BJ (cell line): ENCODE results near the gene GEMIN4. TPM values are rescaled to one million over a fixed set of nuclear protein-coding genes. Genes with fewer than 3 reads are reported as not detected.
A peak's percentile ranks its signal among the peaks of the same experiment; 100 is the strongest.
"Not testable (repeated sequence)": the region's sequence is repeated elsewhere in the genome, so short reads cannot be mapped to it uniquely, and the experiment has no call there.

Experiments used
- CTCF ChIA-PET: fragments of 350-600 bp; formaldehyde crosslinking; extraction: SDS; loops from one replicate; lab custom pipeline; 2021; ENCODE audit warnings: antibody characterized with exemption, inconsistent platforms; lab: Yijun Ruan, JAX
- POLR2A ChIA-PET: fragments of 300-600 bp; sonication (Branson Sonifier 250); formaldehyde crosslinking; extraction: SDS; loops from one replicate; lab custom pipeline; 2021; ENCODE audit warnings: antibody characterized with exemption; lab: Charles Lee
- DNase-seq: peaks from one replicate; pipeline ENCODE4 v3.0.0-alpha.2; 2011; ENCODE audit warnings: low read depth
- H3K27me3 ChIP-seq: 2 replicates; pipeline ENCODE4 v1.6.0; 2011; ENCODE audit warnings: low read length; ENCODE audit not compliant: control insufficient read depth, insufficient read depth
- H3K36me3 ChIP-seq: 2 replicates; pipeline ENCODE4 v1.5.1; 2011; ENCODE audit warnings: low read length; ENCODE audit not compliant: control insufficient read depth, insufficient read depth
- H3K4me3 ChIP-seq: 2 replicates; pipeline ENCODE4 v1.5.1; 2011; ENCODE audit warnings: low read depth, mild to moderate bottlenecking, control low read depth, low read length
- polyA plus RNA-seq: library from polyadenylated mRNA; depleted of rRNA; stranded (reverse); fragments of >200 nt; gene quantifications from 2 replicates; pipeline ENCODE4 v1.2.3, GENCODE V29; 2011
- TF ChIP-seq, protein P1 (sequence below): IDR thresholded peaks from 2 replicates; pipeline ENCODE4 v1.5.1; 2011; ENCODE audit warnings: low read depth, mild to moderate bottlenecking, control low read depth, inconsistent platforms, low read length, moderate library complexity; ENCODE audit not compliant: insufficient read depth

GEMIN4 gene
- polyA plus RNA-seq, 1 experiment = 15.7 TPM

- no peak for DNase-seq
- CTCF ChIA-PET = interaction anchor here (1.2 to 1.6 kb wide), 2 partner anchors 8 to 191 kb away, joined by 4 to 5 read pairs; partner anchors contain the start of gene NXN
- peaks cover 12% of the 10 kb centered on the region for H3K36me3 ChIP-seq
- POLR2A ChIA-PET = no interaction called here
- TF ChIP-seq, protein P1, sequence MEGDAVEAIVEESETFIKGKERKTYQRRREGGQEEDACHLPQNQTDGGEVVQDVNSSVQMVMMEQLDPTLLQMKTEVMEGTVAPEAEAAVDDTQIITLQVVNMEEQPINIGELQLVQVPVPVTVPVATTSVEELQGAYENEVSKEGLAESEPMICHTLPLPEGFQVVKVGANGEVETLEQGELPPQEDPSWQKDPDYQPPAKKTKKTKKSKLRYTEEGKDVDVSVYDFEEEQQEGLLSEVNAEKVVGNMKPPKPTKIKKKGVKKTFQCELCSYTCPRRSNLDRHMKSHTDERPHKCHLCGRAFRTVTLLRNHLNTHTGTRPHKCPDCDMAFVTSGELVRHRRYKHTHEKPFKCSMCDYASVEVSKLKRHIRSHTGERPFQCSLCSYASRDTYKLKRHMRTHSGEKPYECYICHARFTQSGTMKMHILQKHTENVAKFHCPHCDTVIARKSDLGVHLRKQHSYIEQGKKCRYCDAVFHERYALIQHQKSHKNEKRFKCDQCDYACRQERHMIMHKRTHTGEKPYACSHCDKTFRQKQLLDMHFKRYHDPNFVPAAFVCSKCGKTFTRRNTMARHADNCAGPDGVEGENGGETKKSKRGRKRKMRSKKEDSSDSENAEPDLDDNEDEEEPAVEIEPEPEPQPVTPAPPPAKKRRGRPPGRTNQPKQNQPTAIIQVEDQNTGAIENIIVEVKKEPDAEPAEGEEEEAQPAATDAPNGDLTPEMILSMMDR = no peak
- H3K4me3 ChIP-seq = no peak overlapping the region
- H3K27me3 ChIP-seq = no peaks in the 10 kb centered on the region
Measured at GRCh38 chr17:788551-788950, 36.5 kb upstream of the GEMIN4 start.

GRCh38 chr17:787641-788221, 35.7 kb upstream of the GEMIN4 start:
- peaks cover 12% of the 10 kb centered on the region for H3K36me3 ChIP-seq
- H3K27me3 ChIP-seq = no peaks in the 10 kb centered on the region
- CTCF ChIA-PET = interaction anchor here (1.2 to 1.6 kb wide), 3 partner anchors 9 to 193 kb away, joined by 4 to 7 read pairs (median 5); partner anchors contain the start of gene NXN
- TF ChIP-seq, protein P1 = no peak
- DNase-seq = no peak
- POLR2A ChIA-PET = no interaction called here
- H3K4me3 ChIP-seq = no peak overlapping the region

GRCh38 chr17:785901-786300, 33.8 kb upstream of the GEMIN4 start:
- POLR2A ChIA-PET, H3K27me3 ChIP-seq, DNase-seq, H3K4me3 ChIP-seq: not testable (repeated sequence)
- H3K36me3 ChIP-seq = peaks cover 11% of the 10 kb centered on the region
- CTCF ChIA-PET = interaction anchor here (1.0 to 1.6 kb wide), 3 partner anchors 9 to 195 kb away, joined by 3 to 7 read pairs (median 4); no protein-coding TSS in a partner anchor

DNA sequence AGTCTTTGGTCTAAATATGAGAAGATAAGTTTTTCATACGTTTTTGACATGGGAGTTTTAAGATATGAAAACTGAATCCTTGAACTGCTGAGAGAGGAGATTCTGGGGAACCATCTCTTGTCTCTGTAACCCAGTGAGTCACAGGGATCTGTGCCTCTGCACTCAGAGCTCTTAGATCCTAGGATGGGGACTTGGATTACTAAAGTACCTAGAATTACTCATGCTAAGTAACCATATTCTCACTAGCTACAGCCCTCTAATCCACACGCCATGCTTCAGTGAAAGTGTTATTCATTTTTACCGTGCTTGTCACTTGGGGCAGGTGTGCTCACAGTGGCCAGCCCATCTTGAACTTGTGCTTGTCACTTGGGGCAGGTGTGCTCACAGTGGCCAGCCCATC, 32.1 kb upstream of the GEMIN4 start:
- no peak for DNase-seq
- Histone ChIP-seq H3K4me3 (no peak overlapping the region), H3K36me3 (peaks cover 8% of the 10 kb centered on the region), H3K27me3 (no peaks in the 10 kb centered on the region)
- TF ChIP-seq, protein P1 = no peak
- POLR2A ChIA-PET = no interaction called here
- CTCF ChIA-PET = no interaction called here

GRCh38 chr17:781805-782731, 30.0 kb upstream of the GEMIN4 start, which contains the start of the genes GLOD4 and MRM3:
Gene GLOD4 (minus strand): TSS chr17:782280. CDS start chr17:782255, 25 bp downstream.
Gene MRM3 (plus strand): TSS chr17:782353. CDS start chr17:782379, 26 bp downstream.
- peak; percentile 48 for DNase-seq
- peak within 1 kb of the TSS; percentile 96 for H3K4me3 ChIP-seq
- TF ChIP-seq, protein P1 = peak; percentile 21; the same call in 1 of the 2 replicates
- CTCF ChIA-PET = interaction anchor here (0.6 to 3.1 kb wide), 8 partner anchors 12 to 274 kb away, joined by 3 to 19 read pairs (median 4); partner anchors contain the start of genes NXN and TIMM22
- H3K27me3 ChIP-seq = no peaks in the 10 kb centered on the region
- H3K36me3 ChIP-seq = peaks cover 4% of the 10 kb centered on the region; the same call in 1 of the 2 replicates
- POLR2A ChIA-PET = no interaction called here
